A673 (cell line): ENCODE data around the gene RRP1B. TPM values are rescaled to one million over a fixed set of nuclear protein-coding genes. Genes with fewer than 3 reads are reported as not detected.

Experiments
- BruUV-seq: library from RNA; stranded (reverse); fragments of 400-500 nt; replicated peaks from 2 replicates; lab custom pipeline; 2021; lab: Mats Ljungman, UMichigan
- CTCF ChIA-PET: fragments of 300-600 bp; sonication (Branson Sonifier 250); formaldehyde crosslinking; loops from one replicate; lab custom pipeline; 2022; ENCODE audit warnings: antibody characterized with exemption; lab: Charles Lee
- POLR2A ChIA-PET: fragments of 300-600 bp; sonication (Branson Sonifier 250); formaldehyde crosslinking; loops from one replicate; lab custom pipeline; 2022; ENCODE audit warnings: antibody characterized with exemption; ENCODE audit not compliant: low non-redundant PET; lab: Charles Lee
- DNase-seq: peaks from one replicate; pipeline ENCODE4 v3.0.0-alpha.2; 2015; ENCODE audit warnings: low spot score
- H3K27ac ChIP-seq: fragments of 200-600 bp; sonication (generic); 2 replicates; pipeline ENCODE4 v1.5.1; 2016; ENCODE audit warnings: mixed run types, low read depth, mild to moderate bottlenecking, mixed read lengths, antibody characterized with exemption, low read length; ENCODE audit not compliant: poor library complexity, severe bottlenecking
- H3K27me3 ChIP-seq: fragments of 200-600 bp; sonication (generic); replicated peaks from 2 replicates; pipeline ENCODE4 v1.6.1; 2017; ENCODE audit warnings: mixed run types, low read depth, mild to moderate bottlenecking, mixed read lengths, antibody characterized with exemption, low read length; ENCODE audit not compliant: insufficient read depth, poor library complexity
- H3K36me3 ChIP-seq: fragments of 200-600 bp; sonication (generic); 2 replicates; pipeline ENCODE4 v1.6.1; 2016; ENCODE audit warnings: mixed run types, mild to moderate bottlenecking, mixed read lengths, antibody characterized with exemption, low read length; ENCODE audit not compliant: insufficient read depth, poor library complexity, severe bottlenecking
- H3K4me1 ChIP-seq: fragments of 200-600 bp; sonication (generic); 2 replicates; pipeline ENCODE4 v1.6.1; 2017; ENCODE audit warnings: mixed run types, mild to moderate bottlenecking, mixed read lengths, antibody characterized with exemption, low read length; ENCODE audit not compliant: insufficient read depth, poor library complexity, severe bottlenecking
- H3K4me3 ChIP-seq: fragments of 200-600 bp; sonication (generic); 2 replicates; pipeline ENCODE4 v1.5.1; 2016; ENCODE audit warnings: low read depth, mixed run types, mild to moderate bottlenecking, mixed read lengths, low read length; ENCODE audit not compliant: poor library complexity, severe bottlenecking
- H3K9me3 ChIP-seq: fragments of 200-600 bp; sonication (generic); 2 replicates; pipeline ENCODE4 v1.6.1; 2016; ENCODE audit warnings: mixed run types, low read depth, mild to moderate bottlenecking, mixed read lengths, antibody characterized with exemption, low read length; ENCODE audit not compliant: poor library complexity, severe bottlenecking
- CTCF ChIP-seq: fragments of 300-800, 200-600 bp; sonication (generic); conservative IDR thresholded peaks from 2 replicates; pipeline ENCODE4 v1.5.1; 2017; ENCODE audit warnings: low read depth, mild to moderate bottlenecking, antibody characterized with exemption, low read length, moderate library complexity, mixed read lengths
- EZH2 ChIP-seq: fragments of 200-600 bp; sonication (generic); IDR thresholded peaks from 2 replicates; pipeline ENCODE4 v1.6.1; 2017; ENCODE audit warnings: borderline replicate concordance, low read depth, mild to moderate bottlenecking, mixed read lengths, antibody characterized with exemption, low read length; ENCODE audit not compliant: poor library complexity, severe bottlenecking
- intact Hi-C: fragments of 100-400 bp; cut with micrococcal nuclease; formaldehyde crosslinking; loops from one replicate; pipeline ENCODE4 v1.10.0; 2022; ENCODE audit not compliant: unreplicated experiment
- total RNA-seq: library from RNA; stranded (reverse); gene quantifications from 2 replicates; pipeline ENCODE4 v1.2.3, GENCODE V29; 2021

The RRP1B gene
- total RNA-seq, 1 experiment from 2014 or later: 73.5 TPM

GRCh38 chr21:43637530-43638158 lies 21.7 kb upstream of the RRP1B start:
- Histone ChIP-seq H3K4me1 (no peaks in the 10 kb centered on the region), H3K36me3 (no peaks in the 10 kb centered on the region), H3K4me3 (no peak overlapping the region), H3K9me3 (no peaks in the 10 kb centered on the region), H3K27me3 (no peaks in the 10 kb centered on the region), H3K27ac (no peak overlapping the region)
- no TSS peak for BruUV-seq
- CTCF ChIA-PET: interaction anchor here (0.6 kb wide), 1 partner anchor 8 kb away, joined by 3 read pairs; no protein-coding TSS in a partner anchor
- POLR2A ChIA-PET: no interaction called here
- no peak for DNase-seq
- no peak for TF ChIP-seq CTCF
- TF ChIP-seq EZH2: no peak
- intact Hi-C loops: no loop called here

- ChIA-PET POLR2A (interaction anchor here (0.6 kb wide), 1 partner anchor 63 kb away, joined by 3 read pairs; no protein-coding TSS in a partner anchor), CTCF (no interaction called here)
- intact Hi-C loops: loop anchor here (10.0 kb wide), 2 partner anchors 325 to 1045 kb away; no protein-coding TSS in a partner anchor
Observed at GRCh38 chr21:43639470-43640353, 19.6 kb upstream of the RRP1B start.

More at GRCh38 chr21:43639470-43640353, 19.6 kb upstream of the RRP1B start:
- Histone ChIP-seq H3K27ac (no peak overlapping the region), H3K4me1 (no peaks in the 10 kb centered on the region), H3K27me3 (no peaks in the 10 kb centered on the region), H3K9me3 (no peaks in the 10 kb centered on the region), H3K4me3 (no peak overlapping the region), H3K36me3 (no peaks in the 10 kb centered on the region)
- DNase-seq: no peak
- no TSS peak for BruUV-seq
- TF ChIP-seq CTCF: no peak
- TF ChIP-seq EZH2: no peak
